ENCODE results near the gene THYN1.

The THYN1 gene

GRCh38 chr11:134205729-134206128 is 47.4 kb downstream of the THYN1 start:
- no peak for ATAC-seq
- TF ChIP-seq PATZ1 (CRISPR knock-in tag; IDR thresholded peaks at IDR 0.05; ENCODE audit: borderline replicate concordance) (no peak), BACH2 (CRISPR knock-in tag; IDR thresholded peaks at IDR 0.05; ENCODE audit: borderline replicate concordance) (no peak), TSHZ2 (CRISPR knock-in tag; IDR thresholded peaks at IDR 0.05) (no peak)

GRCh38 chr11:134202661-134203060 is 50.5 kb downstream of the THYN1 start:
- ATAC-seq, result no peak
- TF ChIP-seq POU6F1 (CRISPR knock-in tag; IDR thresholded peaks at IDR 0.05; ENCODE audit: borderline replicate concordance, low read depth), result no peak
- no peak for TF ChIP-seq TOX (CRISPR knock-in tag; IDR thresholded peaks at IDR 0.05; ENCODE audit: borderline replicate concordance)
- no peak for TF ChIP-seq ZNF70 (CRISPR knock-in tag; IDR thresholded peaks at IDR 0.05)
- no peak for TF ChIP-seq OSR1 (CRISPR knock-in tag; IDR thresholded peaks at IDR 0.05)
- TF ChIP-seq ZNF8 (CRISPR knock-in tag; IDR thresholded peaks at IDR 0.05), result no peak
- no peak for TF ChIP-seq PPARA (CRISPR knock-in tag; IDR thresholded peaks at IDR 0.05; ENCODE audit: borderline replicate concordance)
- TF ChIP-seq SNAI2 (CRISPR knock-in tag; IDR thresholded peaks at IDR 0.05), result no peak
- TF ChIP-seq GLIS3 (CRISPR knock-in tag; IDR thresholded peaks at IDR 0.05), result no peak
- no peak for TF ChIP-seq BACH2 (CRISPR knock-in tag; IDR thresholded peaks at IDR 0.05; ENCODE audit: borderline replicate concordance)
- TF ChIP-seq ARNTL (CRISPR knock-in tag; IDR thresholded peaks at IDR 0.05; ENCODE audit: borderline replicate concordance, low read depth), result no peak
- no peak for TF ChIP-seq CREB5 (CRISPR knock-in tag; IDR thresholded peaks at IDR 0.05; ENCODE audit: low read depth)
- no peak for TF ChIP-seq ZC3H10 (CRISPR knock-in tag; IDR thresholded peaks at IDR 0.05)
- TF ChIP-seq TSHZ2 (CRISPR knock-in tag; IDR thresholded peaks at IDR 0.05), result no peak
- TF ChIP-seq ESRRG (CRISPR knock-in tag; IDR thresholded peaks at IDR 0.05), result no peak
- no peak for TF ChIP-seq RARB (CRISPR knock-in tag; IDR thresholded peaks at IDR 0.05)
- TF ChIP-seq CSDC2 (CRISPR knock-in tag; IDR thresholded peaks at IDR 0.05), result no peak
- no peak for TF ChIP-seq ZFP30 (CRISPR knock-in tag; IDR thresholded peaks at IDR 0.05)

- TF ChIP-seq TCF4 (CRISPR knock-in tag; IDR thresholded peaks at IDR 0.05; ENCODE audit: borderline replicate concordance) (no peak), PATZ1 (CRISPR knock-in tag; IDR thresholded peaks at IDR 0.05; ENCODE audit: borderline replicate concordance) (no peak), ZNF70 (CRISPR knock-in tag; IDR thresholded peaks at IDR 0.05) (no peak), ZFP30 (CRISPR knock-in tag; IDR thresholded peaks at IDR 0.05) (no peak)
- ATAC-seq, result no peak
These were observed 52.5 kb downstream of the THYN1 start for GRCh38 chr11:134200688-134201087.

All from SK-N-SH treated with all-trans-retinoic acid at 6 μM for 48 hours (cell line).